Loucy (cell line): ENCODE measurements around the gene COL20A1.

Source experiments
- H2AFZ ChIP-seq: fragments of 200-600 bp; sonication (generic); 2 replicates; pipeline ENCODE4 v1.6.0; 2016; ENCODE audit warnings: antibody characterized with exemption, mild to moderate bottlenecking, low read length, moderate library complexity
- H3F3A ChIP-seq: fragments of 200-600 bp; 2 replicates; pipeline ENCODE4 v1.6.0; 2016; ENCODE audit warnings: antibody characterized with exemption, low read depth, mild to moderate bottlenecking
- H3K27me3 ChIP-seq: fragments of 200-600 bp; sonication (generic); 2 replicates; pipeline ENCODE4 v1.6.1; 2014; ENCODE audit warnings: low read length, mild to moderate bottlenecking; ENCODE audit not compliant: insufficient read depth, poor library complexity, severe bottlenecking
- H3K36me3 ChIP-seq: fragments of 200-600 bp; sonication (generic); 2 replicates; pipeline ENCODE4 v1.6.1; 2016; ENCODE audit warnings: low read length; ENCODE audit not compliant: insufficient read depth
- H3K4me1 ChIP-seq: fragments of 200-600 bp; sonication (generic); 2 replicates; pipeline ENCODE4 v1.5.1; 2014; ENCODE audit warnings: low read length, mild to moderate bottlenecking; ENCODE audit not compliant: insufficient read depth, poor library complexity, severe bottlenecking
- H3K4me2 ChIP-seq: fragments of 200-600 bp; sonication (generic); 2 replicates; pipeline ENCODE4 v1.6.0; 2014; ENCODE audit warnings: antibody characterized with exemption, low read length, low read depth, mild to moderate bottlenecking; ENCODE audit not compliant: poor library complexity, severe bottlenecking
- H3K4me3 ChIP-seq: fragments of 200-600 bp; sonication (generic); 2 replicates; pipeline ENCODE4 v1.5.1; 2014; ENCODE audit warnings: low read length, mild to moderate bottlenecking, mixed read lengths; ENCODE audit not compliant: poor library complexity, severe bottlenecking
- H3K79me2 ChIP-seq: fragments of 200-600 bp; sonication (generic); 2 replicates; pipeline ENCODE4 v1.6.1; 2014; ENCODE audit warnings: low read length; ENCODE audit not compliant: insufficient read depth
- H3K9ac ChIP-seq: fragments of 200-600 bp; sonication (generic); 2 replicates; pipeline ENCODE4 v1.6.0; 2014; ENCODE audit warnings: mild to moderate bottlenecking, low read depth, low read length, moderate library complexity; ENCODE audit not compliant: poor library complexity, severe bottlenecking
- H3K9me2 ChIP-seq: fragments of 200-600 bp; sonication (generic); replicated peaks from 2 replicates; pipeline ENCODE4 v1.6.1; 2016; ENCODE audit warnings: low read depth, low read length, mixed read lengths
- H3K9me3 ChIP-seq: fragments of 200-600 bp; sonication (generic); 2 replicates; pipeline ENCODE4 v1.6.1; 2014; ENCODE audit warnings: mild to moderate bottlenecking, antibody characterized with exemption, low read length, low read depth; ENCODE audit not compliant: insufficient read depth
- H4K20me1 ChIP-seq: fragments of 200-600 bp; sonication (generic); 2 replicates; pipeline ENCODE4 v1.6.0; 2014; ENCODE audit warnings: antibody characterized with exemption, low read length, mild to moderate bottlenecking; ENCODE audit not compliant: insufficient read depth, poor library complexity, severe bottlenecking
- CTCF ChIP-seq: fragments of 200-600 bp; sonication (generic); conservative IDR thresholded peaks from 2 replicates; pipeline ENCODE4 v1.5.1; 2014; ENCODE audit warnings: mild to moderate bottlenecking, antibody characterized with exemption, low read length
- EZH2phosphoT487 ChIP-seq: fragments of 200-600 bp; IDR thresholded peaks from 2 replicates; pipeline ENCODE4 v1.6.1; 2018; ENCODE audit warnings: antibody characterized with exemption, mild to moderate bottlenecking, moderate library complexity, borderline replicate concordance

The COL20A1 gene

DNA sequence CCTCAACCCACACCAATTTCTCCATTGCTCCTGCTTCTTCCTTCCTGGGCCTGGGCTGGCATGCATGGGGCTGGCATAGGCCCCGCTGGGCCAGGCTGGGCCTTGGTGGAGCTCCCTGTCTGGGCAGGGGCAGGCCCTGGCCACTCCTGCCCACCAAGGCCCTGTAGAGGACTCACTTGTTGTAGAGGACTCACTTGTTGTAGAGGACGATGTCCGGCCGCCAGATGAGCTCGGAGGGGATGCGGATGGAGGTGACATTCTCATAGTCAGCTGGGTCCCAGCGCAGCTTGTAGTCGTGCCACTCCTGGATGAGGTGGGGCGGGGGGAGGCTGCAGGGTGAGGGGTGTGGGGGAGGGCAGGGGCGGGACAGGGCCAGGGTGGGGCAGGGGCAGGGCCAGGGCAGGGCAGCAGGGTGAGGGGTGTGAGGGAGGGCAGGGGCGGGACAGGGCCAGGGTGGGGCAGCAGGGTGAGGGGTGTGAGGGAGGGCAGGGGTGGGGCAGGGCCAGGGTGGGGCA lies 62.9 kb downstream of the COL20A1 start:
- Histone ChIP-seq H3K4me3 (no peak overlapping the region), H3K4me1 (no peaks in the 10 kb centered on the region), H3K27me3 (no peaks in the 10 kb centered on the region), H3K79me2 (no peaks in the 10 kb centered on the region), H3K36me3 (no peaks in the 10 kb centered on the region), H3K4me2 (no peak overlapping the region), H2AFZ (no peak overlapping the region), H4K20me1 (no peaks in the 10 kb centered on the region), H3K9ac (no peak overlapping the region), H3F3A (no peaks in the 10 kb centered on the region), H3K9me3 (no peaks in the 10 kb centered on the region; the same call in 1 of the 2 replicates), H3K9me2 (no peaks in the 10 kb centered on the region)
- TF ChIP-seq EZH2phosphoT487 (no peak), CTCF (no peak)

- Histone ChIP-seq H3K79me2 (no peaks in the 10 kb centered on the region), H3K9me3 (no peaks in the 10 kb centered on the region; the same call in 1 of the 2 replicates), H3K9me2 (no peaks in the 10 kb centered on the region), H2AFZ (no peak overlapping the region), H3K27me3 (no peaks in the 10 kb centered on the region), H3F3A (no peaks in the 10 kb centered on the region), H3K4me3 (no peak overlapping the region), H3K36me3 (no peaks in the 10 kb centered on the region), H3K9ac (no peak overlapping the region), H3K4me1 (no peaks in the 10 kb centered on the region), H3K4me2 (no peak overlapping the region), H4K20me1 (no peaks in the 10 kb centered on the region)
- TF ChIP-seq CTCF: no peak
- no peak for TF ChIP-seq EZH2phosphoT487
Measured at GRCh38 chr20:63356511-63356910, 63.5 kb downstream of the COL20A1 start.

GRCh38 chr20:63356931-63357879 lies 64.2 kb downstream of the COL20A1 start:
- Histone ChIP-seq H2AFZ (no peak overlapping the region), H3K9me2 (no peaks in the 10 kb centered on the region), H3K4me3 (no peak overlapping the region), H3K4me2 (no peak overlapping the region), H3K9me3 (no peaks in the 10 kb centered on the region; the same call in 1 of the 2 replicates), H3K4me1 (no peaks in the 10 kb centered on the region), H3K27me3 (no peaks in the 10 kb centered on the region), H3K79me2 (no peaks in the 10 kb centered on the region), H3K9ac (no peak overlapping the region), H3F3A (no peaks in the 10 kb centered on the region), H3K36me3 (no peaks in the 10 kb centered on the region), H4K20me1 (no peaks in the 10 kb centered on the region)
- TF ChIP-seq EZH2phosphoT487 (no peak), CTCF (no peak)
